Sigmoid colon (tissue), 7 donors: ENCODE measurements around the gene C5orf46. TPM values are rescaled to one million over a fixed set of nuclear protein-coding genes. Genes with fewer than 3 reads are reported as not detected.

Source experiments
- DNase-seq: peaks from one replicate; pipeline ENCODE4 v3.0.0-alpha.2; 2019
- H3K27ac ChIP-seq, 4 donors: fragments of 200-600 bp; sonication (generic); one replicate each; pipeline ENCODE4 v1.5.1; 2016 to 2019; ENCODE audit warnings: mild to moderate bottlenecking in 1 of 4
- H3K27me3 ChIP-seq, 3 donors: fragments of 200-600 bp; sonication (generic); one replicate each; pipeline ENCODE4 v1.5.1; 2019; ENCODE audit warnings: mild to moderate bottlenecking in 1 of 3
- H3K36me3 ChIP-seq, 4 donors: fragments of 200-600 bp; sonication (generic); one replicate each; pipeline ENCODE4 v1.5.1; 2016 to 2019
- H3K4me1 ChIP-seq, 4 donors: fragments of 200-600 bp; sonication (generic); one replicate each; pipeline ENCODE4 v1.5.1; 2017 to 2019
- H3K4me3 ChIP-seq, 4 donors: fragments of 200-600 bp; sonication (generic); one replicate each; pipeline ENCODE4 v1.5.1; 2017 to 2019; ENCODE audit warnings: mild to moderate bottlenecking in 2 of 4, moderate library complexity in 1 of 4
- H3K9me3 ChIP-seq, 4 donors: fragments of 200-600 bp in 3 of 4; sonication (generic) in 3 of 4; one replicate each; pipeline versions ENCODE4 v1.5.1 to v1.6.1; 2013 to 2019
- CTCF ChIP-seq, 4 experiments: fragments of 450-650 bp in 3 of 4; fragments of 200-600 bp in 1 of 4; IDR thresholded peaks; one replicate each; pipeline ENCODE4 v1.5.1; 2016 to 2019; ENCODE audit warnings: antibody characterized with exemption in 4 of 4, mild to moderate bottlenecking in 3 of 4, moderate library complexity in 2 of 4
- EP300 ChIP-seq, 4 donors: sonication (generic); formaldehyde crosslinking; IDR thresholded peaks; one replicate each; pipeline ENCODE4 v1.6.1; 2017; ENCODE audit warnings: antibody characterized with exemption in 4 of 4
- POLR2A ChIP-seq, 2 donors: fragments of 450-650 bp; IDR thresholded peaks; one replicate each; pipeline ENCODE4 v1.6.1; 2016; ENCODE audit warnings: antibody characterized with exemption in 2 of 2, mild to moderate bottlenecking in 2 of 2, moderate library complexity in 2 of 2
- POLR2AphosphoS5 ChIP-seq, 4 donors: sonication (generic); formaldehyde crosslinking; IDR thresholded peaks; one replicate each; pipeline ENCODE4 v1.6.1; 2017; ENCODE audit warnings: antibody characterized with exemption in 4 of 4
- WGBS, 2 donors: extraction: QIAGEN DNeasy Blood & Tissue Kit; methylation state at CpG; one replicate each; pipeline ENCODE4 v1.1.7; 2013; 5-methylcytosine and 5-hydroxymethylcytosine counted together
- intact Hi-C: fragments of 100-400 bp; cut with DNase I; formaldehyde crosslinking; loops from one replicate; pipeline ENCODE4 v1.15.1; 2023
- polyA plus RNA-seq, 3 donors: library from polyadenylated mRNA; stranded (reverse); fragments of 200-250 nt; gene quantifications; one replicate each; pipeline ENCODE4 v1.2.3, GENCODE V29; 2013
- total RNA-seq, 4 donors: library from RNA; depleted of rRNA; stranded (reverse); fragments of >200 nt; gene quantifications; one replicate each; pipeline ENCODE4 v1.1.0, GENCODE V29; 2016
- donor health status: healthy with polysubstance abuse.
- donor health status: Bipolar disorder and iron deficiency.
- donor health status: healthy.

C5orf46 gene
- total and polyA plus RNA-seq, 7 donors, result not detected

GRCh38 chr5:147869112-147869511 is 37.2 kb downstream of the C5orf46 start:
- WGBS, 2 donors, result 64 to 68% methylated on average over 4 of the region's 4 CpGs
- no peak overlapping the region for H3K27ac ChIP-seq
- H3K27me3 ChIP-seq, result no peaks in the 10 kb centered on the region
- no peak for DNase-seq
- H3K4me3 ChIP-seq, result no peak overlapping the region
- H3K9me3 ChIP-seq, result no peaks in the 10 kb centered on the region
- no peaks in the 10 kb centered on the region for H3K36me3 ChIP-seq
- intact Hi-C loops, result no loop called here
- TF ChIP-seq EP300 (IDR thresholded peaks at IDR 0.05) (no peak), CTCF (IDR thresholded peaks at IDR 0.05) (no peak), POLR2AphosphoS5 (IDR thresholded peaks at IDR 0.05) (no peak), POLR2A (IDR thresholded peaks at IDR 0.05) (no peak)
- H3K4me1 ChIP-seq, result peaks cover 0 to under 1% (median under 1%) of the 10 kb centered on the region in 4 donors

DNA sequence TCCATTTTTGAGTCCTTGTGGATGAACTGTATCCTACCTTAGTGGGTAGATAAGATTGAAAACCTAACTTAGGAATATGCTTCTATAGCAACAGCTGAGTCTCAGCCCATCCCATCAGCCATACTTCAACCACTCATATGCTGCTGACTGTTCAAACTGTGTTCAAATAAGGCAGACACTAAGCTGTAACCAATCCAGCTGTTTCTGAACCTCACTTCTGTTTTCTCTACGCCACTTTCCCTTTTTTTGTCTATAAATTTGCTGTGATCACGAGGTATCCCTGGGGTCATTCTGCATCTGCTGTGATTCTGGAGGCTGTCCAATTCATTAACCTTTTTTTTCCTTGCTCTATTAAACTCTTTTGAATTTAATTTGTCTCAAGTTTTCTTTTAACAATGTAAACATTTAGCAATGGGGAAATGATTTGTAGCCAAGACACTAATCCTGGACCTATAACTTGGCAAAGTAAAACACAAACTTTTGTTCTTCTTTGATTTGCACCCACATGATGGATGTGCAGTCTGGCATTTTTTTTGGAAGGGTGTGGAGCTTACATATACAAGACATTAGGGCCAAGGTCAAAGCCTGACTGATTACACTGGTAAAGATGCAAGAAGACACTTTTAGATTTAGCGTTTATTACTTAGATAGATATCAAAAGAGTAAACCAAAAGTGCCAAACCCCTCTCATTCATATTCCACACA is 42.7 kb downstream of the C5orf46 start:
- H3K9me3 ChIP-seq, result no peaks in the 10 kb centered on the region
- no peak for DNase-seq
- H3K27me3 ChIP-seq, result no peaks in the 10 kb centered on the region
- H3K27ac ChIP-seq, result no peak overlapping the region
- TF ChIP-seq EP300 (IDR thresholded peaks at IDR 0.05) (no peak), POLR2A (IDR thresholded peaks at IDR 0.05) (no peak), POLR2AphosphoS5 (IDR thresholded peaks at IDR 0.05) (no peak), CTCF (IDR thresholded peaks at IDR 0.05) (no peak)
- peaks cover 0 to 12% (median 3%) of the 10 kb centered on the region in 4 donors for H3K4me1 ChIP-seq
- no peaks in the 10 kb centered on the region for H3K36me3 ChIP-seq
- no peak overlapping the region for H3K4me3 ChIP-seq
- intact Hi-C loops, result no loop called here
- 9 to 35% methylated on average over 3 of the region's 3 CpGs for WGBS, 2 donors

DNA sequence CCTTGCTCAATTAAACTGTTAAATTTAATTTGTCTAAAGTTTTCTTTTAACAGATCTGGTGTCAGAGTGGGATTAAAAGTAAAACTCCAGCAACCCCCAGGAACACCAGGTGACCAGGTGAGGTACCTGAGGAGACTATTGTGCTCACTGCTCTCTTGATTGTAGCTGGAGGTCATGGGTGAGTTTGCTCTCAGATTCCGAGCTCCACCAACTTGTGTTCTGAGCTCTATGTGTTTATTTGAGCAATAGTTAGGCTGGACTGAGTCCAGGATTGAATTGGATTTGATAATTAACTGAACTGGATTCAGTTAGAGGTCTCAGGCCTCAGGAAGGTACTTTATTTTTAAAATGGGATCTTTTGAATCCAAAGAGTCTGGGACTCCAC is 45.7 kb downstream of the C5orf46 start:
- no peak for TF ChIP-seq POLR2A (IDR thresholded peaks at IDR 0.05)
- no peak for TF ChIP-seq CTCF (IDR thresholded peaks at IDR 0.05)
- no peak for TF ChIP-seq POLR2AphosphoS5 (IDR thresholded peaks at IDR 0.05)
- TF ChIP-seq EP300 (IDR thresholded peaks at IDR 0.05), result no peak
- no peak for DNase-seq
- H3K36me3 ChIP-seq, result no peaks in the 10 kb centered on the region
- no peak overlapping the region for H3K4me3 ChIP-seq
- H3K27ac ChIP-seq, result no peak overlapping the region
- no peaks in the 10 kb centered on the region for H3K27me3 ChIP-seq
- 15 to 64% methylated on average over 1 of the region's 1 CpG for WGBS, 2 donors
- intact Hi-C loops, result no loop called here
- H3K4me1 ChIP-seq, result peaks cover 0 to 12% (median 3%) of the 10 kb centered on the region in 4 donors
- H3K9me3 ChIP-seq, result no peaks in the 10 kb centered on the region

DNA sequence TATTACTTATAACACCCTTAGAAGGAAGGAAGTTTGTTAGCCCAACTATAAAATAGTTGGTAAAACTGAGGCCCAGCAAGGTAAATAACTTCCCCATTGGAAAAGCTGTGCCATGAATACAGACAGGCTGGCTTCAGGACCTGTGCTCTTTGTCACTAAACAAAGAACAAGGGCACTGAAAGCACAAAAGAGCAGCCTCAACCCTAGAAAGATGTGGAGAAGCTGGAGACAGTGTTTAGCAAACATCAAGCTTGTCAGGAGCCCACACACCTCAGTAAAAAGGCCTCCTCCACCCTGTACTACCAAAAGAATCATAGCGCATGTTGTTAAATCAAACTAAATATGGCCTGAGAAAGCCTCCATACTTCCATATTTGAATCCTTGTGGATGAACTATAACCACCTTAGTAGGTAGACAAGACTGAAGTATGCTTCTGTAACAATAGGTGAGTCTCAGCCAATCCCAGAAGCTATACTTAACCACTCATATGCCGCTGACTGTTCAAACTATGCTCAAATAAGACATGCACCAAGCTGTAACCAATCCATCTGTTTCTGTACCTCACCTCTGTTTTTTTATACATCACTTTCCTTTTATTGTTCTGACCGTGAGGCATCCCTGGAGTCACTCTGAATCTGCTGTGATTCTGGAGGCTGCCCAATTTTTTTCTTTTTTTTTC is 46.2 kb downstream of the C5orf46 start:
- H3K36me3 ChIP-seq, result no peaks in the 10 kb centered on the region
- peaks cover 0 to 12% (median 3%) of the 10 kb centered on the region in 4 donors for H3K4me1 ChIP-seq
- no peak overlapping the region for H3K4me3 ChIP-seq
- WGBS, 2 donors, result 40 to 77% methylated on average over 3 of the region's 3 CpGs
- intact Hi-C loops, result no loop called here
- no peaks in the 10 kb centered on the region for H3K9me3 ChIP-seq
- H3K27ac ChIP-seq, result no peak overlapping the region
- TF ChIP-seq EP300 (IDR thresholded peaks at IDR 0.05), result no peak
- TF ChIP-seq POLR2A (IDR thresholded peaks at IDR 0.05), result no peak
- no peak for TF ChIP-seq POLR2AphosphoS5 (IDR thresholded peaks at IDR 0.05)
- TF ChIP-seq CTCF (IDR thresholded peaks at IDR 0.05), result no peak
- no peak for DNase-seq
- H3K27me3 ChIP-seq, result no peaks in the 10 kb centered on the region
